GM12878 (cell line): Measurements from ENCODE around the gene GJA10. TPM values are rescaled to one million over a fixed set of nuclear protein-coding genes. Genes with fewer than 3 reads are reported as not detected.

ENCODE experiments used
- ATAC-seq: fragments of 200-7000 bp; cut with Tn5 transposase; 3 replicates; pipeline ENCODE4 v1.9.1; 2020; ENCODE audit warnings: mild to moderate bottlenecking, moderate library complexity
- BruUV-seq: library from RNA; stranded (reverse); fragments of 400-500 nt; replicated peaks from 2 replicates; lab custom pipeline; 2021; lab: Mats Ljungman, UMichigan
- CTCF ChIA-PET: fragments of 300-600 bp; sonication (Branson Sonifier 250); formaldehyde crosslinking; extraction: SDS; loops from one replicate; lab custom pipeline; 2021; ENCODE audit warnings: inconsistent platforms; lab: Yijun Ruan, JAX
- POLR2A ChIA-PET: fragments of 350-600 bp; formaldehyde crosslinking; extraction: SDS; loops from one replicate; lab custom pipeline; 2021; ENCODE audit warnings: inconsistent platforms; lab: Charles Lee
- RAD21 ChIA-PET: fragments of 300-600 bp; sonication (Branson Sonifier 250); formaldehyde crosslinking; loops from one replicate; lab custom pipeline; 2023; ENCODE audit warnings: antibody characterized with exemption; ENCODE audit not compliant: unreplicated experiment; lab: Charles Lee
- SMC1A ChIA-PET: fragments of 300-600 bp; sonication (Branson Sonifier 250); formaldehyde crosslinking; loops from one replicate; lab custom pipeline; 2023; ENCODE audit not compliant: unreplicated experiment, uncharacterized antibody; lab: Charles Lee
- DNase-seq: peaks from one replicate; pipeline ENCODE4 v3.0.0-alpha.2; 2011; ENCODE audit warnings: low read depth, low spot score
- FAIRE-seq: peaks from 3 replicates; lab custom pipeline; 2011; peaks lifted over from hg19 to GRCh38; lab: Jason Lieb, UNC
- H2AFZ ChIP-seq: 2 replicates; pipeline ENCODE4 v1.6.0; 2011; ENCODE audit warnings: low read depth, low read length, control low read depth; ENCODE audit not compliant: control insufficient read depth
- H3K27ac ChIP-seq: 2 replicates; pipeline ENCODE4 v1.5.1; 2011; ENCODE audit warnings: control low read depth; ENCODE audit not compliant: control insufficient read depth, insufficient read depth
- H3K27me3 ChIP-seq, 2 experiments: replicated peaks in 1 of 2; 2 replicates each; pipeline versions ENCODE4 v1.6.0 to v1.6.1; 2011; ENCODE audit warnings: low read length in 1 of 2; ENCODE audit not compliant: control insufficient read depth in 2 of 2, insufficient read depth in 2 of 2
- H3K36me3 ChIP-seq, 2 experiments: 2 replicates each; pipeline ENCODE4 v1.5.1; 2011; ENCODE audit warnings: low read length in 1 of 2; ENCODE audit not compliant: control insufficient read depth in 2 of 2, insufficient read depth in 2 of 2
- H3K4me1 ChIP-seq: 2 replicates; pipeline ENCODE4 v1.6.1; 2011; ENCODE audit warnings: mild to moderate bottlenecking, low read length, moderate library complexity, mixed read lengths; ENCODE audit not compliant: control insufficient read depth, insufficient read depth
- H3K4me2 ChIP-seq: 2 replicates; pipeline ENCODE4 v1.6.0; 2011; ENCODE audit warnings: control low read depth; ENCODE audit not compliant: control insufficient read depth, insufficient read depth
- H3K4me3 ChIP-seq: fragments of 200-600 bp; sonication (generic); 2 replicates; pipeline ENCODE4 v1.5.1; 2016
- H3K79me2 ChIP-seq: 2 replicates; pipeline ENCODE4 v1.6.0; 2011; ENCODE audit warnings: low read length; ENCODE audit not compliant: control insufficient read depth, insufficient read depth
- H3K9ac ChIP-seq: 2 replicates; pipeline ENCODE4 v1.8.0; 2011; ENCODE audit warnings: low read length, control low read depth, mixed read lengths; ENCODE audit not compliant: control insufficient read depth, insufficient read depth
- H3K9me3 ChIP-seq: replicated peaks from 3 replicates; pipeline ENCODE4 v1.5.1; 2011; ENCODE audit warnings: mild to moderate bottlenecking, low read length; ENCODE audit not compliant: control insufficient read depth, insufficient read depth
- H4K20me1 ChIP-seq: 2 replicates; pipeline ENCODE4 v1.6.0; 2011; ENCODE audit not compliant: control insufficient read depth, insufficient read depth
- CBFB ChIP-seq: IDR thresholded peaks from 2 replicates; pipeline ENCODE4 v1.6.1; 2016; ENCODE audit warnings: antibody characterized with exemption, low read depth
- CEBPZ ChIP-seq: fragments of 150-350 bp; IDR thresholded peaks from 2 replicates; pipeline ENCODE4 v1.6.1; 2016; ENCODE audit warnings: low read depth, low read length
- CUX1 ChIP-seq: IDR thresholded peaks from 2 replicates; pipeline ENCODE4 v1.6.1; 2012; ENCODE audit warnings: improper control_type of control experiment, low read depth, low read length; ENCODE audit not compliant: insufficient replicate concordance
- E2F8 ChIP-seq: fragments of 450-650 bp; IDR thresholded peaks from 2 replicates; pipeline ENCODE4 v1.6.1; 2018; ENCODE audit warnings: mild to moderate bottlenecking, low read depth, moderate library complexity; ENCODE audit not compliant: partially characterized antibody
- NR2C2 ChIP-seq: IDR thresholded peaks from 2 replicates; pipeline ENCODE4 v1.6.1; 2011; ENCODE audit warnings: borderline replicate concordance, low read depth; ENCODE audit not compliant: control insufficient read depth, insufficient read length
- POLR2AphosphoS5 ChIP-seq: IDR thresholded peaks from 2 replicates; pipeline ENCODE4 v1.6.1; 2011; ENCODE audit warnings: mild to moderate bottlenecking, low read length, inconsistent platforms
- SMAD1 ChIP-seq: fragments of 450-650 bp; IDR thresholded peaks from 2 replicates; pipeline ENCODE4 v1.6.1; 2018; ENCODE audit warnings: mild to moderate bottlenecking, low read depth; ENCODE audit not compliant: partially characterized antibody
- STAT1 ChIP-seq: fragments of 450-650 bp; conservative IDR thresholded peaks from 2 replicates; pipeline ENCODE4 v1.6.1; 2014; ENCODE audit warnings: antibody characterized with exemption, mild to moderate bottlenecking
- WGBS: methylation state at CpG from one replicate; pipeline ENCODE4 v1.1.6; 2016; ENCODE audit warnings: low lambda C conversion rate; ENCODE audit not compliant: insufficient replicate concordance, insufficient coverage; ENCODE audit errors: missing lambda C conversion rate; 5-methylcytosine and 5-hydroxymethylcytosine counted together
- in situ Hi-C: fragments of 300-500 bp; cut with MboI; formaldehyde crosslinking; loops from 9 replicates; pipeline ENCODE4 v1.14.3; 2018; ENCODE audit warnings: mixed read lengths
- intact Hi-C: fragments of 100-400 bp; cut with micrococcal nuclease; formaldehyde crosslinking; loops from one replicate; pipeline ENCODE4 v1.14.2; 2022; ENCODE audit not compliant: unreplicated experiment
- polyA plus RNA-seq, 11 experiments: library from polyadenylated mRNA; depleted of rRNA in 4 of 11; unstranded in 6 of 11; stranded (reverse) in 5 of 11; fragments of >200 nt; fragmentation: Nextera tagmentation in 4 of 11; fragmentation: Illumina TruSeq in 1 of 11; extraction: Ambion mirVana in 4 of 11; extraction: Trizol in 1 of 11; gene quantifications; 1 replicate in 1 of 11; 2 replicates in 10 of 11; pipeline versions ENCODE4 v1.2.1 to v1.2.3, GENCODE V29; 2011 to 2016; ENCODE audit warnings: inconsistent platforms in 2 of 11, missing spikeins in 2 of 11, low read depth in 1 of 11
- total RNA-seq, 4 experiments: library from RNA; depleted of rRNA in 3 of 4; stranded (reverse); fragments of >200 nt in 3 of 4; fragmentation: Illumina TruSeq in 1 of 4; extraction: Trizol in 1 of 4; gene quantifications; 2 replicates each; pipeline versions ENCODE4 v1.2.1 to v1.2.3, GENCODE V29; 2013 to 2021

GJA10 gene
- total and polyA plus RNA-seq, 10 of the 15 experiments (the other 5 are each of a cell fraction or from before 2014, with no cell fraction given): not detected

- TF ChIP-seq E2F8 (no peak), CEBPZ (no peak)
Observed at GRCh38 chr6:89921691-89922090, 27.4 kb downstream of the GJA10 start (continued).

GRCh38 chr6:89924231-89924630, 30.0 kb downstream of the GJA10 start:
- H3K9me3 ChIP-seq: no peaks in the 10 kb centered on the region
- H4K20me1 ChIP-seq: no peaks in the 10 kb centered on the region
- ChIA-PET SMC1A (no interaction called here), POLR2A (no interaction called here), CTCF (no interaction called here), RAD21 (no interaction called here)
- intact Hi-C loops: no loop called here
- H3K27me3 ChIP-seq: no peaks in the 10 kb centered on the region; a peak in 2 of 4 replicates
- H3K4me2 ChIP-seq: no peak overlapping the region
- BruUV-seq: no TSS peak
- no peak overlapping the region for H2AFZ ChIP-seq
- WGBS: 48% methylated on average over 5 of the region's 5 CpGs
- no peaks in the 10 kb centered on the region for H3K79me2 ChIP-seq
- in situ Hi-C loops: no loop called here
- no peak for ATAC-seq
- FAIRE-seq: no peak
- no peak overlapping the region for H3K27ac ChIP-seq
- no peaks in the 10 kb centered on the region for H3K4me1 ChIP-seq
- no peaks in the 10 kb centered on the region for H3K36me3 ChIP-seq
- TF ChIP-seq CUX1: no peak
- TF ChIP-seq POLR2AphosphoS5: no peak
- TF ChIP-seq SMAD1: no peak
- no peak for TF ChIP-seq STAT1
- TF ChIP-seq NR2C2: no peak
- no peak for TF ChIP-seq CBFB
- no peak for DNase-seq
- H3K4me3 ChIP-seq: no peak overlapping the region
- no peak overlapping the region for H3K9ac ChIP-seq
